ENCODE measurements around the gene BRF1.
"Not testable (repeated sequence)": the region's sequence is repeated elsewhere in the genome, so short reads cannot be mapped to it uniquely, and the experiment has no call there.

BRF1 gene

GRCh38 chr14:105333020-105333490 lies 32.3 kb upstream of the BRF1 start:
- DNase-seq (ENCODE audit: low spot score), result no peak

GRCh38 chr14:105332350-105332874 lies 31.6 kb upstream of the BRF1 start:
- DNase-seq (ENCODE audit: low spot score), result no peak

GRCh38 chr14:105331575-105332349 lies 31.0 kb upstream of the BRF1 start:
- DNase-seq (ENCODE audit: low spot score), result no peak

- peak; percentile 87 for DNase-seq (ENCODE audit: low spot score)
Observed at GRCh38 chr14:105330491-105330895, 29.7 kb upstream of the BRF1 start.

- no peak for DNase-seq (ENCODE audit: low spot score)
Observed at GRCh38 chr14:105329411-105330150, 28.8 kb upstream of the BRF1 start.

- DNase-seq (ENCODE audit: low spot score), result no peak
Observed at GRCh38 chr14:105328678-105329390, 28.0 kb upstream of the BRF1 start.

- DNase-seq (ENCODE audit: low spot score), result no peak
Observed at GRCh38 chr14:105328070-105328677, 27.4 kb upstream of the BRF1 start.

- not testable (repeated sequence) for DNase-seq (ENCODE audit: low spot score)
Observed at GRCh38 chr14:105327695-105328045, 26.9 kb upstream of the BRF1 start.

- no peak for DNase-seq (ENCODE audit: low spot score)
Observed at GRCh38 chr14:105326891-105327694, 26.3 kb upstream of the BRF1 start.

- DNase-seq (ENCODE audit: low spot score), result no peak
Observed at GRCh38 chr14:105326568-105326867, 25.7 kb upstream of the BRF1 start.

- no peak for DNase-seq (ENCODE audit: low spot score)
Observed at GRCh38 chr14:105325716-105326567, 25.1 kb upstream of the BRF1 start.

GRCh38 chr14:105325303-105325702 lies 24.5 kb upstream of the BRF1 start:
- DNase-seq (ENCODE audit: low spot score), result no peak

- DNase-seq (ENCODE audit: low spot score), result no peak
Observed at GRCh38 chr14:105324871-105325270, 24.1 kb upstream of the BRF1 start.

- DNase-seq (ENCODE audit: low spot score), result no peak
Observed at GRCh38 chr14:105324080-105324778, 23.4 kb upstream of the BRF1 start.

GRCh38 chr14:105323663-105324062 lies 22.9 kb upstream of the BRF1 start:
- no peak for DNase-seq (ENCODE audit: low spot score)

- DNase-seq (ENCODE audit: low spot score), result peak; percentile 15
Observed at GRCh38 chr14:105322791-105323556, 22.2 kb upstream of the BRF1 start.

- DNase-seq (ENCODE audit: low spot score), result peak; percentile 83
Observed at GRCh38 chr14:105317546-105317945, 16.7 kb upstream of the BRF1 start.

- DNase-seq (ENCODE audit: low spot score), result peak; percentile 48
Observed at GRCh38 chr14:105316968-105317510, 16.2 kb upstream of the BRF1 start.

- no peak for DNase-seq (ENCODE audit: low spot score)
Observed at GRCh38 chr14:105316577-105316941, 15.8 kb upstream of the BRF1 start.

Data from AG20443 (cell line).